HG03196 (cell line): ENCODE measurements around the gene INCA1.
"Not testable (repeated sequence)": the region's sequence is repeated elsewhere in the genome, so short reads cannot be mapped to it uniquely, and the experiment has no call there.

Experiments used
- ATAC-seq: cut with Tn5 transposase; IDR thresholded peaks from one replicate; pipeline ENCODE4 v1.9.1; 2021; ENCODE audit not compliant: unreplicated experiment

Gene INCA1

GRCh38 chr17:4997302-4998026 lies at the start of gene INCA1, which contains the start of gene KIF1C:
Gene INCA1 (minus strand): TSS chr17:4997522. CDS start chr17:4994437, 3,085 bp downstream.
Gene KIF1C (plus strand): TSS chr17:4997950. CDS start chr17:5000247, 2,297 bp downstream.
- peak; percentile 82 for ATAC-seq

DNA sequence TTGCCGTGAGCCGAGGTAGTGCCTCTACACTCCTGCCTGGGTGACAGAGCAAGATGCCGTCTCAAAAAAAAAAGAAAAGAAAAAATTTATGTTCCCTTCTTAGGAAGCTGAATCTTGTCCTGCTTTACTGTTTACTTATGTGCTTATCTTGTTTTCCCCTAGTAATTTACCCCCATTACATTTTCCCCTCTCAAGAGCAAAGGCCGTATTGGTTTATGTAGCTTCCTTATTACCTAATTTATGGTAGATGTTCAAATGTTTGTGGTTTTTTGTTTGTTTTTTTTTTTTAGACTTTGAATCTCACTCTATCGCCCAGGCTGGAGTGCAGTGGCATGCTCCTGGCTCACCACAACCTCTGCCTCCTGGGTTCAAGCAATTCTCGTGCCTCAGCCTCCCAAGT lies 48.2 kb upstream of the INCA1 start:
- ATAC-seq = no peak

GRCh38 chr17:5044630-5045029 lies 47.3 kb upstream of the INCA1 start:
- no peak for ATAC-seq

DNA sequence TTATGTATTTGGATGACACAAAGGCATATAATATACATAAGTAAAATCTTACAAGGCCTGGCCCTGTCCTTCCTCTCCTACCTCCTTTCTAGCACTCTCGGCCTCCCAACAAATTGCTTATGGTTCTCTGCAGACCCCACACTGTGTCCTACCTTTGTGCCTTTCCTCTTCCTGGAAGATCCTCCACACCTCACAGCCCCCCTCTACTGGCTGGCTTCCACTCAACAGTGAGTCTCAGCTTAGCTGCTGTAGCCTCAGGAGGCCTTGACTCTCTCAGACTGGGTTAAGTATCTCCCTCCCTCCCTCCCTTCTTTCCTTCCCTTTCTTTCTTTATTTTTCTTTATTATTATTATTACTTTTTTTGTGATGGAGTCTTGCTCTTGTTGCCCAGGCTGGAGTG lies 46.2 kb upstream of the INCA1 start:
- no peak for ATAC-seq

- no peak for ATAC-seq
Observed at GRCh38 chr17:5042157-5043022, 45.1 kb upstream of the INCA1 start.

DNA sequence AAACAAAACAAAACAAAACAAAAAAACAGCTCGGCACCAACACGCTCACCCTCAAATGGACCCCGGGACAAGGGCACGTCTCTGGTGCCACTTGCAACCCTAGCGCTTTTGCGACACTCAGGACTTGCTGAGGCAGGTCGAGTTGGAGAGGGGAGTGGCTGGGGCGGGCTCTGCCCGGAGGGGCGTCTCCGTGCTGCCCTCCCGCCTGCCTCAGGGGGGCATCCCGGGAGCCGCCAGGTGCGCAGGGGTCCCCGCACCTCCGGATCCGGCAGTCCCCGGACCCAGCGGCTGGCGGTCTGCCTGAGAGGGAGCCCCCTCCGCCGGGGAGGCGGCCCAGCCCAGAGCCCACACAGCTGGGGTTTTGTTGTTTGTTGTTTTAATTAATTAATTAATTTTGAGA lies 38.0 kb upstream of the INCA1 start, which contains the start of gene SLC52A1:
SLC52A1 (minus strand) TSS at position 112 of the 400 bp plus-strand sequence. CDS start 820 bp downstream, outside the sequence.
- no peak for ATAC-seq

DNA sequence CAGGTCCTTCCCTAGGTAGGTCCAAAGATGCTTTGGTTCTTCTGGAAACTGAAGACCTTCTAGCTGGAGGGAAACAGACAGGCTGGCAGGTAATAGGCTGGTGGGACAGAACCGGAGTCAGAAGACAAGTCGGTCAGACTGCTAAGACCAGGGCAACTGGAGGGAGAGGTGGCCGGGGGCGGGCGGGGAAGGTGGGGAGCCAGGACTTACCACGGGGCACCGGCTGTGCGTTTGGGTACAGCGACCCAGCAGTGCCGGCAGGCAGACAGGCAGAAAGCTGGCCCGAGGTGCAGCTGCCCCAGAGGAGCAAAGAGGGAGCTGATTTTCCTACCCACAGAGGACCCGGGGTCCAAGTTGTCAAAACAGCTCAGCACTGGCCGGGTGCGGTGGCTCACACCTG lies 37.3 kb upstream of the INCA1 start:
- no peak for ATAC-seq

- no peak for ATAC-seq
Observed at GRCh38 chr17:5034063-5034462, 36.7 kb upstream of the INCA1 start.

DNA sequence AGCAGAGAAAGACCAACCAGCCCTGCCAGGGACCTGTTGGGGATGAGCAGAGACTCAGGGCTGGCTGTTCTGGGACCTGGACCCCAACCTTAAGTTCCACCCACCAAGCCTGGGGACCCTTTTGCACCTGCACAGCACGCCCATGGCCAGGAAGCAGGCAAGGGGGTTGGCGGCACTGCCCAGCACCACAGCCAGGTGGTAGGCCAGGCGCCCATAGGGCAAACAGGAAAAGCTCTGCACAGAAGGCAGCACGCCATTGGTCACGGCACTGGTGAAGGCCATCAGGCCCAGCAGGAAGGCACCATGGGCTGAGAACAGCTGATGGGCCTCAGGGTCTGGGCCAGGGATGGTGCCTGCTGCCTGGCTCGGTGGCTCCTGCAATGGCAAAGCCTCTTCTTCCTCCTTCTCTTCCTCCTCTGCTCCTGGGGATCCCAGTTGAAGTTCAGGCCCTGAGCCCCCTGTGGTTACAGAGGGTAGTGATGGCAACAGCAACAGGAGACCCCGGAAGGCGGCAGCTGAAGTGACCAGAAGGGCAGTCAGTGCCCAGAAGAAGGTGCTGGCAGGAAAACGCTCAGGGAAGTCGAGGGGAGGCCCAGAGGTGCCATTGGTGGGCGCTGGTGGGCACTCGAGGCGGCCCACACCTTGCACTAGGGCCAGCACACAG lies 36.2 kb upstream of the INCA1 start:
- ATAC-seq = no peak

GRCh38 chr17:5032865-5033264 lies 35.5 kb upstream of the INCA1 start:
- no peak for ATAC-seq

DNA sequence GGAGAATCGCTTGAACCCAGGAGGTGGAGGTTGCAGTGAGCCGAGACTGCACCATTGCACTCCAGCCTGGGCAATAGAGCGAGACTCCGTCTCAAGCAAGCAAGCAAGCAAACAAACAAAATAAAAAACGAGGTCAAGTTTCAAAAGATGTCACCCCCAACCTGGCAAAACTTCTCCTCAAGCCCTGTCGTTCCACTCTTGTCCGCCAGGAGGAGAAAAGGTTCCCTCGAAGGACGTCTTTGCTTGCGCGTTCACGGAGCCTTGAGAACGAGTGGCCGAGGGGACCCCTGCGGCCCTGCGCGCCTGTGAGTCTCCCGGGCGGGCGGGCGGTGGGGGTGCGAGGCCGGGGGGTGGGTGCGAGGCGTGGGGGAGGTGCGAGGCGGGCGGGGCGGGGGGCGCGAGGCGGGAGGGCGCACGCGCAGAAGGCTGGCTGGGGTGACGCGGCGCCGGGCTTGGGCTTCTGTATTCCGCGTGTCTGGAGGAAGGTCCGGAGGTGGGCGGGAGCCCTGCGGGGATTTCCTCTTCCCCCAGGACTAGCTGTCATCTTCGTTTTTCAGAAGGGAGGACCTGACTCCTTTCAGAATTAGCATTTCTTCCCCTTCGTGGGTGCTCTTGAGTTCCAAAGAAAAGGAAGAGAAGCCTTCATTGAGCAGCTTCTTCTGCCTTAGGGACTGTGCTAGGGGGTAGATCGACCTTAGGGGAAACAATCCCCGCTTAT lies 34.2 kb upstream of the INCA1 start:
- peak; percentile 51 for ATAC-seq

DNA sequence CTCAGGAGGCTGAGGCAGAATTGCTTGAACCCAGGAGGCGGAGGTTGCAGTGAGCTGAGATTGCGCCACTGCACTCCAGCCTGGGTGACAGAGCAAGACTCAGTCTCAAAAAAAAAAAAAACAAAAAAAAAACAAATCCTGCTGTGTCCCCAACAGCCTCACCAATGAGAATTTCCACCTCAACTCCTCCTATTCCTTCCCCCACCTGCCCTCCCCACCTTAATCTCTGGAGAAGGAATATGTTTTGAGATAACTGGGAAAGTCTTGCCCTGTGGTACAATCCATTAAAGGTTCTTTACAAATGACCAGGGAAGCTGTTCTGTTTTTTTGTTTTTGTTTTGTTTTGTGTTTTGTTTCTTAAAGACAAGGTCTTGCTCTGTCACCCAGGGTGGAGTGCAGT lies 32.8 kb upstream of the INCA1 start:
- not testable (repeated sequence) for ATAC-seq

GRCh38 chr17:5027916-5028315 lies 30.6 kb upstream of the INCA1 start:
- no peak for ATAC-seq

DNA sequence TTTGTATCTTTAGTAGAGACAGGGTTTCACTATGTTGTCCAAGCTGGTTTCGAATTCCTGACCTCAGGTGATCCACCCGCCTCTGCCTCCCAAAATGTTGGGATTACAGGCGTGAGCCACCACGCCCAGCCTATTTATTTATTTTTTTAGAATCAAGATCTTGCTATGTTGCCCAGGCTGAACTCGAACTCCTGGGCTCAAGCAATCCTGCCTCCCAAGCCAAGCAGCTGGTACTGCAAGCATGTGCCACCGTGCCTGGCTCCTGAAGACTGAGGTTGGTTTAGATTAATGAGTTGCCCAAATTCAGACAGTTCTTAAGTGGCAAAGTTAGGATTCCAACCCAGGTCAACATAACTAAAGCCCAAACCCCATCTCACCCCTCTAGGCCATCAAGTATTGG lies 30.0 kb upstream of the INCA1 start:
- no peak for ATAC-seq

DNA sequence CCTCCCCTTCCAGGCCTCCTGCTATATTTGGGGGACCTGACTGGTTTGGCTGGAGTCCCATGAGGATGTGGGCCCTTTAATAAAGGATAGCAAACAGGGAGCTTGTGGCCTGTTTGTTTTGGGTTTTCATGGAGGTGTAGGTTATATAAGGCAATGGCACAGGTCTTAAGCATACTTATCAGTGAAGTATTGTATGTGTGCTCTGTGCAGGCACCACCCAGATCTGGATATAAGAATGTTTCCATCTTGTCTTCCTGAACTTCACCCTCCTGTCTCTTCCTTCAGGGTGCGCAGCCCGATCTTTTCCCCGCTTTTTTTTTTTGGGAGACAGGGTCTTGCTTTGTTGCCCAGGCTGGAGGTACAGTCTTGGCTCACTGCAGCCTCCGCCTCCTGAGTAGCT lies 27.3 kb upstream of the INCA1 start:
- ATAC-seq = no peak

- no peak for ATAC-seq
Observed at GRCh38 chr17:5023588-5024147, 26.3 kb upstream of the INCA1 start.

GRCh38 chr17:5022171-5022711 lies 24.9 kb upstream of the INCA1 start:
- ATAC-seq = no peak

- ATAC-seq = no peak
Observed at GRCh38 chr17:5020502-5021023, 23.2 kb upstream of the INCA1 start.

DNA sequence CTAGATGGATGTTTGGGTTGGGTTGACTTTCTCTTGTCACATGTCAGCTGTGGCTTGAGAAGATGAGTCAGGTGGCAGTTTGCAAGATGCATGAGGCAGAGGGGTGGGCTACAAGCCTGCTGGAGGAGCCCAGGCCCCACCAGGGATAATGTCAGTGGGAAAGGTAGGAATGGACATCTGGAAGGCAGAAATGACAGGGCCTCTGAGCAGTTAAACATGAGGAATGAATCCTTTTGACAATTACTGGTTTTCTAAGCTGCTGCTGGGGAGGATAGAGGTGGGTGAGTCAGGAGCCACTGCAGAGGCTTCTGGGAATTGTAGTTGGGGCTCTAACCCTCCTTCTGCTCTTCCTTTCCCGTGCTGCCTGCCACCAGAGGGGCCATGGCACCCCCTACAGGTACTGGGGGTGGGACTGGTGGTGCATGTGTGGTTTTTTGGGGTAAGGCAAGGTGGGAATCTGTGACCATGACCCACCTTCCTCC lies 22.2 kb upstream of the INCA1 start:
- ATAC-seq = no peak

DNA sequence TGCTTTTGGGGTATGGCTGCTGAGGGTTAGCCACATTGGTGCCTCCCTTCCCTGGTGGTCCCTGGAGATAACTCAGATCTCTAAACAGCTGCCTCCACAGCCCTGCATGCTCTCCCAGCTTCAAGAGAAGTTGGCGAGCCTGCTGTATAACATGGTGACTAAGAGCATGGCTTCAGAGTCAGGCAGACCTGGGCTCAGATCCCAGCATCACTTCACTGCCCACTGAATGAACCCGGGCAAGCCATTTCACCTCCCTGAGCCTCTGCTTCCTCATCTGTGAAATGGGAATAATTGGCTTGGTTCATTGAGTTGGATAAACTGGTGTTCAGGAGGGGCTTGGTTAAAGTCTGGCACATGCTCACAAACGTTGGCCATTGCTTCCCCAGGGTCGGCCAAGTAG lies 17.0 kb upstream of the INCA1 start:
- ATAC-seq = no peak
